Measurements from ENCODE around the gene MALL.

DNA sequence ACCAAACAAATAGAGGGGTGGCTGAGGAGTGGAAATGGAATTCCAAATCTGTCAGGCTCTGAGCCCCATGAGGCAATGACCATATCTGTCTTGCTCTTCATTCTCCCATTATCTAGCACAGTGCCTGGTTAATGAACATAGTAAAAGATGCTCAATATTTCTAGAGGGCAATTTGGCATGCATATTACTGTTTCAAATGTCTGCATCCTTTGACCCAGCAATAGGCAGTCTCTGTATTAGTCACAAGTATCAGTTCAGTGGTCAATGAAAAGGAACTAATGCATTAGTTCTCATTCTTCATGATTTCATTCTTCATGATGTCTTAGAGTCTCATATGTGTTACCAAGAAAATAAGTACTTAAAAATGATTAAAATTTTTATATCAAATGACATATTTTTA, 28.4 kb upstream of the MALL start:
- TF ChIP-seq, protein P1, sequence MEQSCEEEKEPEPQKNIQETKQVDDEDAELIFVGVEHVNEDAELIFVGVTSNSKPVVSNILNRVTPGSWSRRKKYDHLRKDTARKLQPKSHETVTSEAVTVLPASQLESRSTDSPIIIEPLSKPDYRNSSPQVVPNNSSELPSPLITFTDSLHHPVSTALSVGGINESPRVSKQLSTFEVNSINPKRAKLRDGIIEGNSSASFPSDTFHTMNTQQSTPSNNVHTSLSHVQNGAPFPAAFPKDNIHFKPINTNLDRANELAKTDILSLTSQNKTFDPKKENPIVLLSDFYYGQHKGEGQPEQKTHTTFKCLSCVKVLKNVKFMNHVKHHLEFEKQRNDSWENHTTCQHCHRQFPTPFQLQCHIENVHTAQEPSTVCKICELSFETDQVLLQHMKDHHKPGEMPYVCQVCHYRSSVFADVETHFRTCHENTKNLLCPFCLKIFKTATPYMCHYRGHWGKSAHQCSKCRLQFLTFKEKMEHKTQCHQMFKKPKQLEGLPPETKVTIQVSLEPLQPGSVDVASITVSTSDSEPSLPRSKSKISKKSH (CRISPR knock-in tag; IDR thresholded peaks at IDR 0.05) = no peak
- TF ChIP-seq ZNF717 (CRISPR knock-in tag; IDR thresholded peaks at IDR 0.05) (no peak), ZSCAN32 (CRISPR knock-in tag; IDR thresholded peaks at IDR 0.05) (no peak), YY1 (IDR thresholded peaks at IDR 0.05; ENCODE audit: borderline replicate concordance in 1 of 3, control insufficient read depth in 1 of 3, extremely low read depth in 1 of 3, insufficient read depth in 3 of 3, insufficient read length in 1 of 3, insufficient replicate concordance in 2 of 3, low read depth in 1 of 3, low read length in 2 of 3) (no peak), ETV5 (CRISPR knock-in tag; IDR thresholded peaks at IDR 0.05; ENCODE audit: low read depth) (no peak), CTBP1 (IDR thresholded peaks at IDR 0.05; ENCODE audit: borderline replicate concordance) (no peak), CBX3 (IDR thresholded peaks at IDR 0.05; ENCODE audit: borderline replicate concordance in 1 of 2, low read length in 2 of 2) (no peak), EP300 (IDR thresholded peaks at IDR 0.05; ENCODE audit: low read length) (no peak), GTF2F1 (IDR thresholded peaks at IDR 0.05; ENCODE audit: low read depth, low read length) (no peak), POLR2A (conservative IDR thresholded peaks at IDR 0.05) (no peak)
- TF ChIP-seq, protein P2, sequence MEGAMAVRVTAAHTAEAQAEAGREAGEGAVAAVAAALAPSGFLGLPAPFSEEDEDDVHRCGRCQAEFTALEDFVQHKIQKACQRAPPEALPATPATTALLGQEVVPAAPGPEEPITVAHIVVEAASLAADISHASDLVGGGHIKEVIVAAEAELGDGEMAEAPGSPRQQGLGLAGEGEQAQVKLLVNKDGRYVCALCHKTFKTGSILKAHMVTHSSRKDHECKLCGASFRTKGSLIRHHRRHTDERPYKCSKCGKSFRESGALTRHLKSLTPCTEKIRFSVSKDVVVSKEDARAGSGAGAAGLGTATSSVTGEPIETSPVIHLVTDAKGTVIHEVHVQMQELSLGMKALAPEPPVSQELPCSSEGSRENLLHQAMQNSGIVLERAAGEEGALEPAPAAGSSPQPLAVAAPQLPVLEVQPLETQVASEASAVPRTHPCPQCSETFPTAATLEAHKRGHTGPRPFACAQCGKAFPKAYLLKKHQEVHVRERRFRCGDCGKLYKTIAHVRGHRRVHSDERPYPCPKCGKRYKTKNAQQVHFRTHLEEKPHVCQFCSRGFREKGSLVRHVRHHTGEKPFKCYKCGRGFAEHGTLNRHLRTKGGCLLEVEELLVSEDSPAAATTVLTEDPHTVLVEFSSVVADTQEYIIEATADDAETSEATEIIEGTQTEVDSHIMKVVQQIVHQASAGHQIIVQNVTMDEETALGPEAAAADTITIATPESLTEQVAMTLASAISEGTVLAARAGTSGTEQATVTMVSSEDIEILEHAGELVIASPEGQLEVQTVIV (CRISPR knock-in tag; IDR thresholded peaks at IDR 0.05; ENCODE audit: borderline replicate concordance) = no peak
- TF ChIP-seq, protein P3, sequence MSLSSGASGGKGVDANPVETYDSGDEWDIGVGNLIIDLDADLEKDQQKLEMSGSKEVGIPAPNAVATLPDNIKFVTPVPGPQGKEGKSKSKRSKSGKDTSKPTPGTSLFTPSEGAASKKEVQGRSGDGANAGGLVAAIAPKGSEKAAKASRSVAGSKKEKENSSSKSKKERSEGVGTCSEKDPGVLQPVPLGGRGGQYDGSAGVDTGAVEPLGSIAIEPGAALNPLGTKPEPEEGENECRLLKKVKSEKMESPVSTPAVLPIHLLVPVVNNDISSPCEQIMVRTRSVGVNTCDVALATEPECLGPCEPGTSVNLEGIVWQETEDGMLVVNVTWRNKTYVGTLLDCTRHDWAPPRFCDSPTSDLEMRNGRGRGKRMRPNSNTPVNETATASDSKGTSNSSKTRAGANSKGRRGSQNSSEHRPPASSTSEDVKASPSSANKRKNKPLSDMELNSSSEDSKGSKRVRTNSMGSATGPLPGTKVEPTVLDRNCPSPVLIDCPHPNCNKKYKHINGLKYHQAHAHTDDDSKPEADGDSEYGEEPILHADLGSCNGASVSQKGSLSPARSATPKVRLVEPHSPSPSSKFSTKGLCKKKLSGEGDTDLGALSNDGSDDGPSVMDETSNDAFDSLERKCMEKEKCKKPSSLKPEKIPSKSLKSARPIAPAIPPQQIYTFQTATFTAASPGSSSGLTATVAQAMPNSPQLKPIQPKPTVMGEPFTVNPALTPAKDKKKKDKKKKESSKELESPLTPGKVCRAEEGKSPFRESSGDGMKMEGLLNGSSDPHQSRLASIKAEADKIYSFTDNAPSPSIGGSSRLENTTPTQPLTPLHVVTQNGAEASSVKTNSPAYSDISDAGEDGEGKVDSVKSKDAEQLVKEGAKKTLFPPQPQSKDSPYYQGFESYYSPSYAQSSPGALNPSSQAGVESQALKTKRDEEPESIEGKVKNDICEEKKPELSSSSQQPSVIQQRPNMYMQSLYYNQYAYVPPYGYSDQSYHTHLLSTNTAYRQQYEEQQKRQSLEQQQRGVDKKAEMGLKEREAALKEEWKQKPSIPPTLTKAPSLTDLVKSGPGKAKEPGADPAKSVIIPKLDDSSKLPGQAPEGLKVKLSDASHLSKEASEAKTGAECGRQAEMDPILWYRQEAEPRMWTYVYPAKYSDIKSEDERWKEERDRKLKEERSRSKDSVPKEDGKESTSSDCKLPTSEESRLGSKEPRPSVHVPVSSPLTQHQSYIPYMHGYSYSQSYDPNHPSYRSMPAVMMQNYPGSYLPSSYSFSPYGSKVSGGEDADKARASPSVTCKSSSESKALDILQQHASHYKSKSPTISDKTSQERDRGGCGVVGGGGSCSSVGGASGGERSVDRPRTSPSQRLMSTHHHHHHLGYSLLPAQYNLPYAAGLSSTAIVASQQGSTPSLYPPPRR (CRISPR knock-in tag; IDR thresholded peaks at IDR 0.05; ENCODE audit: borderline replicate concordance) = no peak
